Smooth muscle cell of trachea (primary cell): ENCODE results near the gene METTL24. TPM values are rescaled to one million over a fixed set of nuclear protein-coding genes. Genes with fewer than 3 reads are reported as not detected.

Experiments
- total RNA-seq: library from RNA; depleted of rRNA; stranded (reverse); fragments of >200 nt; gene quantifications from 2 replicates; pipeline ENCODE4 v1.2.1, GENCODE V29; 2014

METTL24 gene, protein sequence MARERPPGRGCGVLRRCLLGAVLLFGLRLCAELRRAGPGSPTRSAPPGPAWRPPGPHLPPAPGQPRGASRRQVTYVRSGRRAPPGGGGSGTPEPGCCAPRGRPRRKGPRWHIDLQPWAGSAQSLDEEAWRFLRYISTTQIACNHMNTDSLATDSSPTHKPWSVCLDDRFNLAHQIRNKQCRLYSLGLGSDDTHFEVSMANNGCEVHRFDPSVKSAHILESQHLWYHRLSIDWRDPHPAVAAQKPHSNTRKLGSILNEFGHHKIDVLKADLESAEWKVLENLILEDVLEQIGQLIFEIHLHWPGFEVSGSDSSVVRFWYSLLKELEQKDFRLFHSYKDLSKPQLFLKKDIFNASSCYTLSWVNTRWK
- total RNA-seq: 0.33 and 0.44 TPM in 2 replicates

DNA sequence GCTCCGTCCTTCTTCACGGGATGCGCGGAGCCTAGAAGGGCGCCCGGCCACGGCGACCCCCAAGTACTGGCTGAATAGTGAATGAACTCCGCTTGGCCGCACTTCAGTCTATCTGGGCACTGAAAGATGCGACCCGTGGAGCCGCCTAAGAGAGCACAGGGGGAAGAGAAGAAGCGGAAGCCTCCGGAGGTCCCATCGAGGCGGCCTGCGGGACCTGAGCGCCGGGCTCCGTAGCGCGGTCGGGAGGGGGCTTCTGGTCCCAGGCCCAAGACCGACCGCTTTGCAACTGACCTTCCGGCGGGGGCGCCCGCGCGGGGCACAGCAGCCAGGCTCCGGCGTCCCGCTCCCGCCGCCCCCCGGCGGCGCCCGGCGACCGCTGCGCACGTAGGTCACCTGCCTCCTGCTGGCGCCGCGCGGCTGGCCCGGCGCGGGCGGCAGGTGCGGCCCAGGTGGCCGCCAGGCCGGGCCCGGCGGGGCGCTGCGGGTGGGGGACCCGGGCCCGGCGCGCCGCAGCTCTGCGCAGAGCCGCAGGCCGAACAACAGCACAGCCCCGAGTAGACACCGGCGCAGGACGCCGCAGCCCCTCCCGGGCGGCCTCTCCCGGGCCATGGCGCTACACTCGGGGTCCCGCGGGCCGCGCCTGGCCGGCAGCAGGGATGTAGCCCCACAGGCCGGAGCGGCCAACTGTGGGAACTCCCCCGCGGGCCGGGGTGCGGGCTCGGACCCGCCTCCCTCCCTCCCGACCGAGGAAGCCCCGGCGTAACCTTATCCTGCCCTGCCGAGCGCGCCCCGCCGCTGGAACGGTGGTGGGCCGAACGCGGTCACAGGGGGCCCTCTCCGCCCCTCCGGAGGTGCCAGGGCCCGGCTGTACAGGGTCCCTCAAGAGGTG is at the start of gene METTL24:
Gene METTL24 (minus strand): TSS at position 686 of the 889 bp plus-strand sequence. CDS start 77 bp downstream, at position 609.

Other genes starting within 250 kb of the METTL24 start
- 6.3 and 17.3 TPM in 2 replicates for gene WASF1, start 178.7 kb downstream of the METTL24 start, total RNA-seq
- gene CDC40, start 177.9 kb downstream of the METTL24 start, total RNA-seq: 16.7 and 32.4 TPM in 2 replicates
- 0.29 and 0.66 TPM in 2 replicates for gene DDO, start 57.2 kb upstream of the METTL24 start, total RNA-seq
- 0.15 TPM in 1 of 2 replicates, not detected in the other for gene SLC22A16, start 118.3 kb upstream of the METTL24 start, total RNA-seq